HG02973 (cell line): ENCODE measurements around the gene DAG1.
"Not testable (repeated sequence)": the region's sequence is repeated elsewhere in the genome, so short reads cannot be mapped to it uniquely, and the experiment has no call there.

Experiments used
- ATAC-seq: cut with Tn5 transposase; IDR thresholded peaks from one replicate; pipeline ENCODE4 v1.9.1; 2021; ENCODE audit warnings: moderate library complexity; ENCODE audit not compliant: unreplicated experiment

The DAG1 gene

GRCh38 chr3:49469037-49469935 is 781 bp upstream of the DAG1 start:
- peak; percentile 2 for ATAC-seq

- ATAC-seq: peak; percentile 18
Measured at GRCh38 chr3:49470714-49471420, 800 bp downstream of the DAG1 start.

GRCh38 chr3:49471856-49472495 is 1.9 kb downstream of the DAG1 start:
- no peak for ATAC-seq

GRCh38 chr3:49476563-49476962 is 6.5 kb downstream of the DAG1 start:
- ATAC-seq: no peak

- ATAC-seq: no peak
Measured at GRCh38 chr3:49482766-49483165, 12.7 kb downstream of the DAG1 start.

- ATAC-seq: no peak
Measured at GRCh38 chr3:49484471-49484870, 14.4 kb downstream of the DAG1 start.

- ATAC-seq: no peak
Measured at GRCh38 chr3:49489247-49489646, 19.2 kb downstream of the DAG1 start.

GRCh38 chr3:49492969-49493368 is 22.9 kb downstream of the DAG1 start:
- no peak for ATAC-seq

GRCh38 chr3:49493901-49494300 is 23.8 kb downstream of the DAG1 start:
- ATAC-seq: no peak

- no peak for ATAC-seq
Measured at GRCh38 chr3:49495023-49495422, 25.0 kb downstream of the DAG1 start.

- not testable (repeated sequence) for ATAC-seq
Measured at GRCh38 chr3:49496845-49497244, 26.8 kb downstream of the DAG1 start.

- ATAC-seq: no peak
Measured at GRCh38 chr3:49497606-49498005, 27.5 kb downstream of the DAG1 start.

GRCh38 chr3:49498239-49498638 is 28.2 kb downstream of the DAG1 start:
- ATAC-seq: no peak

GRCh38 chr3:49498648-49499047 is 28.6 kb downstream of the DAG1 start:
- no peak for ATAC-seq

- ATAC-seq: no peak
Measured at GRCh38 chr3:49500205-49500731, 30.2 kb downstream of the DAG1 start.

GRCh38 chr3:49500732-49501609 is 30.9 kb downstream of the DAG1 start:
- ATAC-seq: no peak

GRCh38 chr3:49501842-49502241 is 31.8 kb downstream of the DAG1 start:
- no peak for ATAC-seq

- no peak for ATAC-seq
Measured at GRCh38 chr3:49506906-49507305, 36.8 kb downstream of the DAG1 start.

GRCh38 chr3:49509028-49509561 is 39.0 kb downstream of the DAG1 start:
- ATAC-seq: no peak

GRCh38 chr3:49511639-49512038 is 41.6 kb downstream of the DAG1 start:
- no peak for ATAC-seq
